GM21381 (cell line): ENCODE data around the gene MDM4.

Source experiments
- ATAC-seq: cut with Tn5 transposase; IDR thresholded peaks from one replicate; pipeline ENCODE4 v1.9.1; 2021; ENCODE audit warnings: mild to moderate bottlenecking, moderate library complexity; ENCODE audit not compliant: unreplicated experiment

The MDM4 gene

DNA sequence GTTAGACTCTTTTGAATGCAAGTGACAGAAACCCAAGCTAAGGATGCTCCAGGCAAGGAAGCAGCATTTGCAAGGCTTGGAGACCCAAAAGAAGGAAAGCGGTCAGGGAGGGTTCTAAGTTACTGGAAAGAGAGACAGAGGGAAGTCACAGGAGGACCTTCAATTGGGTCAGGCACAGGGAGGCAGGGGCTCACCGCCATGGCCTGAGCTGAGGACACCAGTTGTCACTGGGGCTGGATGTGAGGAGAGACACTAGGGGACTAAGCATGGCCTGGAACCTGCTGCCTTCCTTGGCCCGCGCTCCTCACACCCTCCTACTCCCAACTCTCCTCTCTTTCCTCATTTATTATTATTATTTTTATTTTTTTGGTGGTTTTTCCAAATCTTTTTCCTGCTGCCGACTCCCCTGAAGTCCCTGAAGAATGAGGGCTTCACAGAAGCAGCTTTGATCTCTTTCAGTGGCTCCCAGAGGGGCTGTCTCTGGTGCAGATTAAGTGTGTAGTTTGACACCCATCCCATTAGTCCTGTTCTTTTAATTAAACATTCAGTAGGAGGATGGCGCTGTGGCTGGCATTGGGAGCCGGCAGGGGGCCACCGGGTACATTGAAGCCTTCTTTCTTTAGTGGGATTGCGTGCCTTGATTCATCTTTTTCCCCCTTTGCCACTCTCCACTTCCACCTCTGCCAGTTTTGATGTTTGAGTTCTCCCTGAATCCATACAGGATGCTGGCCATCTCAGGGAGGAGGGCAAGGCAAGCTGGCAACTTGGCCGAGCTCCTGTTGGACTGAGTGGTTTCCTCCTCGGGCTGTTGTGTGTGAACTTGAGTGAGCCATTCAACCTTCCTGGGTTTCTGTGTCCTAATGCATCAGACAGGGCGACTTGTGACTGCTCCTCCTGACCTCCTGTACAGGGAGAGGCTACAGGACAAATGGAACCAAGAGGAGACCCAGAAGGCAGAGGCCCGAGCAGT lies 59.3 kb downstream of the MDM4 start:
- no peak for ATAC-seq

DNA sequence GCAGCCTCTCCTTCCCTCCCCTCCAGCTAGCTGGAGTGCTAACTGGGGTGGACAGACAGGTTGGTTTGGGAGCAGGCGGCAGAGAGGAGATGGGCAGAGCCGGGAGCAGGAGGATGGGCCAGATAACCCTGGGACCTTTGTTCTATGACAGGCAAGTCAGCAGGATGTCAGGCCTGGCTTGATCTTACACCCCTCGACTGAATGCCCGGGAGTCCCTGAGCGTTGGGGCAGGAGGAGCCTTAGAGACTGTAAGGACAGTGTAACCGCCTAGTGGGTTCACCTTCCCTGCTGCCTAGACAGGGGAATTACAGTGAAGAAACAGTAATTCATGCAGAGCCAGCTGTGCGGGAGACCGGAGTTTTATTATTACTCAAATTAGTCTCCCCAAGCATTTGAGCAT lies 60.2 kb downstream of the MDM4 start:
- no peak for ATAC-seq

DNA sequence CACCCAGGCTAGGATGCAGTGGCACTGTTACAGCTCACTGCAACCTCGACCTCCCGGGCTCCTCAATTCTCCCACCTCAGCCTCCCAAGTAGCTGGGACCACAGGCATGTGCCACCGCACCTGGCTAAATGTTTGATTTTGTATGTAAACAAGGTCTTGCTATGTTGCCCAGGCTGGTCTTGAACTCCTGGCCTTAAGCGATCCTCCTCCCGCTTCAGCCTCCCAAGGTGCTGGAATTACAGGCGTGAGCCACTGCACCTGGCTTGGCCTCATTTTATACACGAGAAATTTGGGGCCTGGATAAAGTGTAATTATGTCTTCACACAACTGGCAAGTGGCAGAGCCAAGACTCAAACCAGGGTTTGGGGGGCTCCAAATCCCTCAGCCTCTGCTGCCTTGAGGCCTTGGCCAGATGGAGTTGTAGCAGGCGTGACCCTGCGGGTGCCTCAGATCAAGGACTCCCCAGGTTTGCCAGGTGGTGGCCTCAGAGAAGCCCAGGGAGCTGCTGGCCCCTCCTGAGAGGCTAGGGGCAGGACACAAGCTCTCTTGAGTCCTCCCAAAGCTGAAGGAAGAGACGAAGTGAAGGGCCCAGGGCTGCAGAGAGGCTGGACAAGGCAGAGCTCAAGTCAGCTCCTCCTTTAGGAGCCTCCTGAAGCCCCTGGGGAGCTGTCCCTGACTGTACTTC lies 61.7 kb downstream of the MDM4 start:
- no peak for ATAC-seq

DNA sequence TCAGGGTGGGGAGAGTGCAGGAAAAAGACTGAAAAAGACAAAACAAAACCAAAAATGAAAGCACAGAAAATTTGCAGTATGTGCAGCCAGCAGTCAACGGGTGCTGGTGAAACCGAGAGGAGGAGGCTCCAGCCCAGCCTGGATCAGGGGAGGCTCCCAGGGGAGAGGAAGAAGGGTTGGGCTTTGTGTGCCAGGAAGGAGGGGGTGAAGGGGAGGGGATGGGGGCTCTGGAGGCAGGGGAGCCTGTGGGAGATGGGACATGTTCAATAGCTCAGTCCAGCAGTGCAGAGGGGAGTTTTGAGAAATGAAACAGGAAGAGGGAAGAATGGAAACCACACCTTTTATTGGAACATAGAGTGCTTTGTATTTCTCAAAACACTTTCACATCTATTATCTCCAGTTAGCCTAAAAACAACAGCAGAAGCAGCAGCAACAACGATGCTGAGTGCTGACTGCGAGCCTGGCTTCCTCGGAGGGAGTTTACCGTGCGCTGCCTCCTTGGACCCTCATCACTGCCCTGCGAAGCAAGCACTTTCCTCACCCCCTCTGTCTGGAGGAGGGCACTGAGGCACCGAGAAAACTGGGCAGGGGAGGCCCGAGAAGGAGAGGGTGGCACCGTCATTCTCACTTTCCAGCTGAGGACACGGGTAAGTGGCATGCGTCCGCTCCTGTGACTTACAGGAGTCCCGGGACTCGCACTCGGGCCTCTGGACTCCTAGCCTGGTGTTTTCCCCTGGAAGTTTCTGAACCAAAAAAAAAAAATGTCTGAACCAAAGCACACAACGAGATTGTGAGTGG lies 62.9 kb downstream of the MDM4 start:
- ATAC-seq: peak; percentile 73

DNA sequence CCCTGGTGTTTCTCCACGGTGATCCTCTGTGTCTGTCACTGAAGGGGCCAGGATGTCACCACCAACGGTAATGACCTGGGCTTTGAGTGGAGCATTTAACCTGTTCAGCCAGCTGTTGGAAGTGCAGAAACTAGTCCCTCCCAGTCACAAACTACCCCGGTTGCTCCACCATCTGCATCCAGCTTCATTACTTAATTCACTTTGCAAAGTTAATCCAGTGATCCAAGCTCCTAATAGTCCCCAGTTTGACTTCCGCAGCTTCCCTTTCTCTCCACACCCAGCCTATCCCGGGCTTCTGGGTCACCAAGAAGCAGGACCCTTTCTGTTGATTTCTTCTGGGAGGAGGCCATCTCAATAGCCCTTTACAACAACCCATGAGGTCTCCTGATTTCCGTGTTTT lies 63.5 kb downstream of the MDM4 start:
- ATAC-seq: no peak

DNA sequence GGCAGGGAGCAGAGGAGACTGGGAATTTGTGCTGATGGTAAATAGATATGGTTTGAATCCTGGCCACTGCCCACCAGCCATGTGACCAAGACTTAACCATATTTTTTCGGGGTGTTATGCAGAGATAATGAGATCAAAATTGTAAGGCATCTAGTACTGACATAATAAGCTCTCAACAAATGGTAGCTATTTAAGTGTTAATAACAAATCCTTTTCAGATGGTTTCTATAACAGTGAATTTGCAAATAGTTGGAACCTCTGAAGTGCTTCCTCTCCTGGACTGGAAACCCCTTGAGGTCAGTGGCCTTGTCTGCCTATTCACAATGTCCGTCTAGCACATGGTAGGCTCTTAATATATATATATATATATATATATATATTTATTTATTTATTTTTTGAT lies 64.7 kb downstream of the MDM4 start:
- no peak for ATAC-seq

DNA sequence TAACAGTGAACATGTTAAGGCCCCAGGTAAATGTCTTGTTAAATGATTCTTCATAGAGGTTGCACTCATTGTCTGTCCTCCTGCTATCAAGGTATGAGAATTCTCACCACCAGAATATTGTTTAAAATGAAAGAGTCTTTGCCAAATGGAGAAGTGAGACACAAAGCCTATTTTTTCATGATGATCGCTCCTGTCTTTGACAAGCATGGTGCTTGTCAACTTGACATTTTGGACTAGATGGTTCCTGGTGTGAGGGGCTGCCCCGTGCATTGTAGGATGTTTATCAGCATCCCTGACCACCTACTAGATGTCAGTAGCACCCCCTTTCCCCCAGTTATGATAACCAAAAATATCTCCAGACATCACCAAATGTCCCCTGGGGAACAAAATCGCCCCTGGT lies 65.6 kb downstream of the MDM4 start:
- no peak for ATAC-seq

DNA sequence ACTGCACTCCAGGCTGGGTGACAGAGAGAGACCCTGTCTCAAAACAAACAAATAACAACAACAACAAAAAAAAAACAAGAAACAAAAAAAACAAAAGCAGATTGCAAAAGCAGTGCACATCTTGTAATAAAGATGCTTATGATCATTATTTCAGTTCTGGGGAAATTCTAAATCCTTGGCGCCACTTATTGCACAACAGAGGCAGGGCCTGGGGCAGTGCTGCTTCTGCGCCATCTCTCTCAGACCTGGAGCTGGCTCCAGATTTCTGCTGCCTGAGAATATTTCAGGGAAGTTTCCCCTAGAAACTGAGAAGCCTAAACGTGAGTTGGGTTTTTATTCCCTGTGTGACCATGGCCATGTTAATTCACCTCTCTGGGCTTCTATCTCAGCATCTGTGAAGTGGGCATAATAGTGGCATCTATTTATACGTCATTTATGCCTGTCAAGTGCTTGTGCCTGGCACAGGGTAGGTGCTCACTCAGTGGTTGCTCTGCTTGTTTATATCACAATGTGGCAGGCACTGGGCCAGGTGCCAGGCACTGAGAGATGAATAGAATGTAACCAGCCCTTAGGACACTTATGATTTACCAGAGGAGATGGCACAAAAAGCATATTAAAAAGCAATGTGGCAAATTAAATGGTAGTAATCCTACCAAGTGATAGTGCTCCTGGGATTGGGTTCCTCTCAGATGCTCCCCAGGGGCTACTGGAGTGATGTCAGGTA lies 67.9 kb downstream of the MDM4 start:
- no peak for ATAC-seq

DNA sequence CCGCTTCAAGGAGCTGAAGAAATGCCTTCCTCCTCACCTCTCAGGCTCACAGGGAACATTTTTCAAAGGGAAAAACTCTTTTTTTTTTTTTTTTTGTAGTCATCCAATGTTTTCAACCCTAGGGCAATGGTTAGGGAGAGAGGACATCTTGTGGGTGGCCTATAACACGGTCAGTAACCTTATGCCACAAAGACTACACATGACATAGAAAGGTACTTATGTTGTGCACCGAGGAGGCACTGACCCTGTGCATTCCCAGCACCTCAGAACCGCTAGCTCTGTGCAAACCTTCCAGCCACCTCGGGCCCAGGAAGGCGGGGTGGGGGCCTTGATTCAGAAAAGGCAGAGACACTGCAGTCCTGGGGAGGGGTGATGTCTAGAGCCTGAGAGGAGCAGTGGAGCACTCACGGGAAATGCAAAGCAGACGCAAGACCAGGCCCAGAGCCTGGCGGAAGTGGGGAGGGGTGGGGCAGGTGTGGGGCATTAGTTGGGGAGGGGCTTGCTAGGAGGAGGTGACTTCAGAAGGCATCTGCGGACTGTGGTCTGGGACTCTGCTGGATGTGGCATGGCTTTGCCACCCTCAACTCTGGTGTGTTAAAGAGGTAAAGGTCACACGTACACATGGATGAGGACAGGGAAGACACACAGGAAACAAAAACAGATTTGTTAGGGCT lies 68.6 kb downstream of the MDM4 start:
- no peak for ATAC-seq

DNA sequence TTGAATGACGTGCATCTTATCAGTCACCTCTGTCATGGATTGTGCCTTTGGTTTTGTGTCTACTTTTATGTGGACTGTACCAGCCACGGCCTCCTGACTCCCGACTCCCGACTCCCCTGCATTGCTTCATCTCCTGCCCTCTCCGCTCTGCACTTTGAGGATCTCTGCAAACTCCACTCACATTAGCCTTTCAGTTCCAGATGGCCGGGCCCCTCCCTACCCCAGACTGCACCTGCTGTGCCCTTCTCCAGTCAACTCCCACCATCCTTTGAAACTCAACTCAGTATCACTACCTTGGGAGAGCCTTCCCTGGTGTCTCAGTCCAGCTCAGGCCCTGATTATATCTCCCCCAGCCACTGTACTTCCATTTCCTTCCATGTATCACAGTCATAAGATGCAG lies 71.4 kb downstream of the MDM4 start:
- no peak for ATAC-seq

DNA sequence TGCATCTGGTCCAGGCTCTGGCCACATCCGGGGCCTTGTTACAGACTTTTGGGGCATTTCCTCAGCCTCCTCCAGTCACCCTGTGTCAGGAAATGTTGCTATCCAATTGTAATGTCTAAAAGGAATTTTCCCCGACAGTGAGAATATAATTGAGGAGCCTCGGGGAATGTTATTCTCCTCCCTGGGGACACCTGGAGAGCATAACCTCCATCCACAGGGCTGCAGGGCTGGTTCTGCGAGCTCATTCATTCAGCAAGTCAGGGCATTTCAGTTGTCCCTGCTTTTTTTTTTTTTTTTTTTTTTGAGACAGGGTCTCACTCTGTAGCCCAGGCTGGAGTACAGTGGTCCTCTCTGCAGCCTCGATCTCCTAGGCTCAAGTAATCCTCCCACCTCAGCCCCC lies 72.6 kb downstream of the MDM4 start:
- ATAC-seq: no peak

DNA sequence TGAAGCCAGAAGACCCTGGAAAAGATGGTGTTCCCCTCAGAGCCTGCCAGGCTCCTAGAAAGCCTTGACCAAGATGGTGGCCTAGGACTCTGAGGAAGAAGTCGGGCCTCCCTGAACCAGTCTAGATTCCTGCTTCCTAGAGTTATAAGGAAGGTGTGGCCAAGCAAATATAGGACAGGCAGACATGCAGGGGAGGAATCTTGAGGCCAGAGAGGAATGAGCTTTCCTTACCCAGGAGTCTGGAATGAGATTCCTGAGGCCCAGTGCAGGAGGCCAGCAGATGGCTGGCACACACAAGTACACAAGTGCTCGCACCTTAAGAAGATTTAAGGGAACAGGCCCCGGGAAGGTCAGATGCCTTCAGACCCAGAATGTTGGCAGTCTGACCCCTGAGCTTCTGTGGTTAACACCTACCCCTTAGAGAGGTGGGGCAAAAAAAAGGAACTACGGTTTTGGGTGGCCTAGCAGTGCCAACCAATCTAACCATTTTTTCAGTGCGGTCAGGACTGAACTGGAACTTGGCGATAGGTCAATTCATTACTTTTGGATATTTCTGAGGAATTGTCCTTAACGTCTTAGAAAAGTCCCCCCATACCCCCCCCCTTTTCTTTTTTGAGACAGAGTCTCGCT lies 73.3 kb downstream of the MDM4 start:
- no peak for ATAC-seq

DNA sequence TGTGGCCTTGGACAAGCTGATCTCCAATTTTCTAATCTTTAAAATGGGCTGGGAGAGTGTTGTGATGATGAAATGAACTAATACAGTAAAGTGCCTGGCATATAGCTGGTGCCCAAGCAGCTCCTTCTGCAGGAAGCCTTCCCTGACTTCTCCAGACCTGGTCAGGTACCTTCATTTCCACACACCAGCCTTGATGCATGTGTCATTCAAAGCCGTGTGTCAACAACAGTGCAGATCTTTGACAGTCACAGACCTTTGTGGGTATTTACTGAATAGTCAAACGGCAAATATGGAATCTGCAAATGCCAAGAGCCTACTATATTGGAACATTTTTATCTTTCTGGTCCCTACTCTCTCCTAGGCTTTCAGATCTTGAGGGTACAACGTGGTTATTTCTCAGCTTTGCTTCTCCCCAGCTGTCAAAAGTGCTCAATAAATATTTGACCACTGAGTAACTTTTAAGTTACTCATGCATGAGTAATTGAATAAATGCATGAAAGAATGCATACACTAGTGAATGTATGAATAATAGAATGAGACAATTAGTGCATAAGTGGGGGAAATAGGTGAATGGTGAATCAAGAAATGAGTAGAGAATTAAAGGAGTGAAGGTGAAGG lies 75.4 kb downstream of the MDM4 start:
- no peak for ATAC-seq

DNA sequence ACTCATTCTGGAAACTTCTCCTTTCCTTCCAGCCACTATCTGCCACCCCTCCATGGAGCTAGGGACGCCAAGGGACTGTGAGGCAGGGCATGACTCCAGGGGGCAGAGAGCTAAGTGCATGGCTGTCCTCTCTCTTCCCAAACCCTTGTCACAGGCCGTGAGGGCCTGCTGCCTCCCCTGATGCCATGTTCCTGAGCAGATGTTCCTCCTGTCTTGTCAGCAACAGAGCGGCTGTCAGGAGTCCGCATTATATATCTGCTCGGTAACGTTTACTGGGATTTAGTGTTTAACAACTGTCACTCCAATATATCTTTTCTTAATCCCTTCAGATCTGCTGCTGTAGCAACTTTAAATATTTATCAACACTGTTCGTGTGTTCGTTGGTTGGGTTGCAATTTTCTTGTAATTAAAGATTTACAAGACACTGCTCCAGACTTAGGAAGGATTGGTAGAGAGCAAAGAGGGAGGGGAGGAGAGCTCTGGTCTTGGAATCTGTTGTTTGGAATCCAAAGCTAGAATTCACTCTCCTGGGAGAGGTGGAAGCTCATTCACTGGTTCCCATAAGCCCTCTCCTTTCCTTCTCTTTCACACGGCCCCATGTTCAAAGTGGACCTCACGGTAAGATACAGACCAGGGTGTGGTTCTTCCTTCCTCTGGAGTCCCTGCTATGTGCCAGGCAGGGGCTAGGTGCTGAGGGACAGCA lies 76.2 kb downstream of the MDM4 start:
- no peak for ATAC-seq

DNA sequence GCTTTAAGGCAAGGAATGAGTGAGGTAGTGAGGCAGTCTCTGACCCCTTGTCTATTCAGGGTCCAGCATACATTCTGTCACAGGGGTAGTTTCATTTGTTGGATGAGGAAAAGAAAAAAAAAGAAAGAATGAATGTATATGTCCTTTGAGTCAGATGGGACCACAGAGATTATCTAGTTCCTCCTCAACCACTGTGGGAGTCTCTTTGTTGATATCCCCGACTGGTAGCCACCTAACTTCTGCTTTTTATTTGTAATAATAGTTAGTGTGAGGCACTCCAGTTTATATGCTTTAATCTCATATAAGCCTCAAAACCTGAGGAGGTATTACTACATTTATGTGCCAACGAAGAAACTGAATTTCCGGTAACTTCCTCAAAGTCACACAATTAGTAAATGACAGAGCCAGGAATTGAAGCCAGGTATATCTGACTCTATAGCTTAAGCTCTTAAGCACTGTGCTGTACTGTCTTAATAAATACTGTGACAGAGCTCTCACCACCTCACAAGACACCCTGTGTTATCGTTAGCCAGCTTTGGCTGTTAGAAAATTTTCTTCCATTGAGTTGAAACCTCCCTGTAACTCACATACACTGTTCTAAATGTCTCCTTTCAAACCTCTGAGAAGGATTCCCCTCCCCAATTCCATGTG lies 82.2 kb downstream of the MDM4 start:
- ATAC-seq: no peak

DNA sequence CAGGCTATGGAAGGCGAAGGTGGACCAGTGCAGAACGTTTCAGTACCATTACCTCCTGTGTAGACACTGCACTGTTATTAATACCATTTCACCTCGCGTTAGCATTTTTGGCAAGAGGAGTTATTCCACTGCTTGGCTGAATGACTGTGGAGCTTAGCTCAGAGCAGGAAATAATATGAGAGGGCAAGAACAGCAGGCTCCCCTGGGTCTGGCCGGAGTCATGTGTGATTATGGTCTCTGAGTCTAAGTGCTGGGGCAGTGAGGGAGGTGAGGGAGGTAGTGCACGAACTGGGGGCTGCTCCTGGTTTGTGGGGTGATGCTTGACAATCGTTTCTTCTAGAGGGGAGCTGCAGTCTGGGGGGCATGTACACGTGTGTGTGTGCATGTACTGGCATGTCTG lies 82.9 kb downstream of the MDM4 start:
- no peak for ATAC-seq

DNA sequence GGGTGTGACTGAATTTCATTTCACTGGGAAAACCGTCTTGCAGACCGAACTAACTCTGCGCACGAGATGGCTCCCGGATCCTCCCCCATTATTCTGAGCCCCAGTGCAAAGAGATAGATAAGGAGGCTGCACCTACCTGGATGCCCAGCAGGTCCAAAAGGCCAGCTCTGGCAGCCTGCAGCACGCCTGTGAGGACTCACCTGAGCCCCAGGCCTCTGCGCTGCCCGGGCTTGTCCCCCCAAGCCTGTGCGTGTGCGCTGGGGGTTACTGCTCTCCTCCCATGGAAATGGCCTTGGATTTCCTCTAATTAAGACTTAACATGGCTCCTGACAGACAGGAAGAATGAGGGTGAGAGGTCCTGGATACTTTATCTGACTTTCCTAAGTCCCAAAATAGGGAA lies 83.4 kb downstream of the MDM4 start:
- ATAC-seq: no peak

DNA sequence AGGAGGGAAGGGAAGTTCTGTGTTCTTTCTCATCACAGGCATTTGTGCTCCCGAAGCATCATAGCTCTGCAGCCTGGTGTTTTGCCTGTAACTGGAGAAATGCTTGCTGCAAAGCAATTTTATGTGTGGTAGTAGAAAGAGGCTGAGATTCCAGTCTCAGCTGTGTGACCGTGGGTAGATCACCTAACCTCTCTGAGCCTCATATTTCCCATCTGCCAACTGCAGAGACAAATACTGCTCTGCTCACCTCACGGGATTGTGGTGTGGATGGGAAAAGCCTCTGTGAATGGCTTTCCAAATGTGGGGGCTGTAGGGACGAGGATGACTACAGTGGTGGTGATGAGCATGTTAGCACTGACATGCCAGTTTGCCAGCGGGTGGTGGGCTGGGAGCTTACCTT lies 84.0 kb downstream of the MDM4 start:
- ATAC-seq: no peak
